C4-2B (cell line): Measurements from ENCODE around the gene TNFSF13B.

Source experiments
- H3K27ac ChIP-seq: fragments of 450-650 bp; 2 replicates; pipeline ENCODE4 v1.5.1; 2017
- CTCF ChIP-seq: fragments of 450-650 bp; conservative IDR thresholded peaks from 2 replicates; pipeline ENCODE4 v1.5.1; 2017; ENCODE audit warnings: mild to moderate bottlenecking
- ZFX ChIP-seq: fragments of 450-650 bp; IDR thresholded peaks from 2 replicates; pipeline ENCODE4 v1.6.1; 2017

The TNFSF13B gene

GRCh38 chr13:108315273-108315672, 45.8 kb downstream of the TNFSF13B start:
- no peak for TF ChIP-seq ZFX
- no peak for TF ChIP-seq CTCF
- H3K27ac ChIP-seq: no peak overlapping the region

- no peak overlapping the region for H3K27ac ChIP-seq
- TF ChIP-seq CTCF (no peak), ZFX (no peak)
Measured at GRCh38 chr13:108315991-108316390, 46.5 kb downstream of the TNFSF13B start.

GRCh38 chr13:108316413-108316812, 46.9 kb downstream of the TNFSF13B start:
- H3K27ac ChIP-seq: no peak overlapping the region
- TF ChIP-seq ZFX (no peak), CTCF (no peak)

GRCh38 chr13:108322206-108322824, 52.8 kb downstream of the TNFSF13B start:
- no peak overlapping the region for H3K27ac ChIP-seq
- TF ChIP-seq CTCF (peak; percentile 76), ZFX (no peak)

- TF ChIP-seq ZFX: no peak
- no peak for TF ChIP-seq CTCF
- no peak overlapping the region for H3K27ac ChIP-seq
Measured at GRCh38 chr13:108323031-108323430, 53.5 kb downstream of the TNFSF13B start.

GRCh38 chr13:108325863-108326262, 56.3 kb downstream of the TNFSF13B start:
- no peak overlapping the region for H3K27ac ChIP-seq
- TF ChIP-seq CTCF (no peak), ZFX (no peak)

GRCh38 chr13:108326309-108326708, 56.8 kb downstream of the TNFSF13B start:
- no peak overlapping the region for H3K27ac ChIP-seq

More at GRCh38 chr13:108326309-108326708, 56.8 kb downstream of the TNFSF13B start:
- no peak for TF ChIP-seq CTCF
- no peak for TF ChIP-seq ZFX
